ENCODE measurements around the gene RNASEH2C. TPM values are rescaled to one million over a fixed set of nuclear protein-coding genes. Genes with fewer than 3 reads are reported as not detected.

Gene RNASEH2C
- total RNA-seq (2022; extraction: Qiagen RNA extraction; ENCODE audit: low read depth) = 23.0 to 58.3 TPM (median 43.6 TPM) in 5 replicates

DNA sequence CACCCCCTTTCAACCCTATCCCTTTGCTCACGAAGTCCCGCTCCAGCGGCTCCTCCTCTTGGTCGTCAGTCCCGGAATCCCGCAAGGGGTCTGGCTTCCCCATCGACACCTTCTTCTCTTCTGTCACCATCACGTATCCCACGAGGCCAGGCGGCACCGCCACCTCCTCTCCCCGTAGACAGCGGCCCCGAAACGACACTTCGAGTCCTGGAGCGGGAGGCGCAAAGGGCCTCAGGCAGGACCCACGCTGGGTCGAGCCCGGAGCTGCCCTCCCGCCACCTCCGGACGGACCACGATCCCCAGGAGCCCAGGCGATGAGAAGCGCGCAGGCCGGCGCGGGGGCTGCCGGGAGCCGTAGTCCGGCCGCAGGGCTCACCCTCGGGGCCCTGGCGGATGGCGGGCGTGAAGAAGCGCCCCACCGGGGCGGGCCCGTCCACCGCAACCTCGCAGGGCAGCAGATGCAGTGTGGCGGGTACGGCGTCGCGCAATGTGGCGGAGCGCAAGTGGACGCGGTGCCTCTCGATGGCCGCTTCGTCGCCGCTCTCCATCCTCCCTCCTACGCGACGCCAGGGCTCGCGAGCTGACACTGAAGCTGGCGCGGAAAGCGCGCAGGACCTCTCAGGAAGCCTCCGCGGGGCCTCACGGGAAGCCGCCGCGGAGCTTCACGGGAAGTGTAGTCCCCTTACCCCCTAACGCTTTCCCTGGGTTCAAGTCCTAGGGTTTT is at the start of gene RNASEH2C:
RNASEH2C (minus strand) TSS at position 588 of the 724 bp plus-strand sequence; CDS start at position 548, 40 bp downstream.

DNA sequence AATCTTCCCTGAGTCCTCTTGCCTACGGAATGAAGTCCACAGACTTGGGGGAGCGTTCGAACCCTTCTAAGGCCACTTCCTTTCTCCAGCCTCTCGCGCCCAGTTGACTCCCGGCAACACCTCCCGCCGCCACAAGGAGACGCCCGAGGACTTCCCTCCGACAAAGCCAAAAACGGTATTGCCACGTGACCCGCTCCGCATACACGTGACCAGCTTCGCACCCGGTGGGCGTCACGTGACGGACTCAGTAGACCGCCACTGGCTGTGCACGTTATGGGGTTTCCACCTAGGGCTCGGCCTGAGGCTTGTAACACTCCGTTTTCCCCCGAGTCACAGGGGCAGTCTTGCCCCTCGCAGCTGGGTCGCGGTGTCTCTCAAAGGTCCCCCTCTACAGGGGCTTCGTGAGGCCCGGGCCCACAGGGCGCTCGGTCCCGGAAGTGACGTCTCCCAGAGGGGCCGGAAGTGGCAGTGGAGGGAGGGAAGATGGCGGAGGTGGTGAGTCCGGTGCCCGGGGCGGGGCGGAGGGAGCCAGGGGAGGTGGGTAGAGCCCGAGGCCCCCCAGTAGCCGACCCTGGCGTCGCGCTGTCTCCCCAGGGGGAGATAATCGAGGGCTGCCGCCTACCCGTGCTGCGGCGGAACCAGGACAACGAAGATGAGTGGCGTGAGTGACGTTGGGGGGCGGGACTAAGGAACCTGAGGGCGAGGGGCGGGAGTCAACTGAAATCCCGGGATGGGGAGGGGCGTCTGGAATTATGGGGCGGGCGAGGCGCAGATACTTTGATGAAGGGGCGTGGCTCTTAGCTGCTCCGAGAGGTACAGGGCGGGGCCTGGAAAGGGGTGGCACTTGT is 8.6 kb downstream of the RNASEH2C start, which contains the start of gene KAT5:
KAT5 (plus strand) TSS at position 468 of the 848 bp plus-strand sequence; CDS start at position 484, 16 bp downstream.

Other genes with a start within 250 kb of the RNASEH2C start
- gene MALAT1, start 221.8 kb downstream of the RNASEH2C start, total RNA-seq (2022; extraction: Qiagen RNA extraction; ENCODE audit: low read depth) = 34.8 to 90.0 TPM (median 83.9 TPM) in 5 replicates
- gene SCYL1, start 195.7 kb downstream of the RNASEH2C start, total RNA-seq (2022; extraction: Qiagen RNA extraction; ENCODE audit: low read depth) = 35.8 to 64.9 TPM (median 61.7 TPM) in 5 replicates
- 67.5 to 157 TPM (median 130 TPM) in 5 replicates for gene LTBP3, start 162.4 kb downstream of the RNASEH2C start, total RNA-seq (2022; extraction: Qiagen RNA extraction; ENCODE audit: low read depth)
- 60.7 to 80.8 TPM (median 71.8 TPM) in 5 replicates for gene ZNRD2, start 150.3 kb downstream of the RNASEH2C start, total RNA-seq (2022; extraction: Qiagen RNA extraction; ENCODE audit: low read depth)
- gene FAM89B, start 148.3 kb downstream of the RNASEH2C start, total RNA-seq (2022; extraction: Qiagen RNA extraction; ENCODE audit: low read depth) = 20.9 to 62.5 TPM (median 57.0 TPM) in 5 replicates
- gene EHBP1L1, start 144.7 kb downstream of the RNASEH2C start, total RNA-seq (2022; extraction: Qiagen RNA extraction; ENCODE audit: low read depth) = 25.8 to 50.8 TPM (median 45.7 TPM) in 5 replicates
- 0.22 to 2.3 TPM (median 0.94 TPM) in 4 of 5 replicates, not detected in the other for gene KCNK7, start 125.0 kb downstream of the RNASEH2C start, total RNA-seq (2022; extraction: Qiagen RNA extraction; ENCODE audit: low read depth)
- 25.9 to 57.4 TPM (median 50.9 TPM) in 5 replicates for gene MAP3K11, start 106.6 kb downstream of the RNASEH2C start, total RNA-seq (2022; extraction: Qiagen RNA extraction; ENCODE audit: low read depth)
- 19.9 to 40.4 TPM (median 37.0 TPM) in 5 replicates for gene PCNX3, start 105.0 kb downstream of the RNASEH2C start, total RNA-seq (2022; extraction: Qiagen RNA extraction; ENCODE audit: low read depth)
- 7.6 to 22.6 TPM (median 19.8 TPM) in 5 replicates for gene SIPA1, start 82.7 kb downstream of the RNASEH2C start, total RNA-seq (2022; extraction: Qiagen RNA extraction; ENCODE audit: low read depth)
- gene RELA, start 57.9 kb downstream of the RNASEH2C start, total RNA-seq (2022; extraction: Qiagen RNA extraction; ENCODE audit: low read depth) = 54.3 to 80.3 TPM (median 76.8 TPM) in 5 replicates
- gene KAT5, start 8.5 kb downstream of the RNASEH2C start, total RNA-seq (2022; extraction: Qiagen RNA extraction; ENCODE audit: low read depth) = 35.6 to 53.4 TPM (median 50.5 TPM) in 5 replicates
- 6.0 to 13.9 TPM (median 11.2 TPM) in 5 replicates for gene AP5B1, start 60.2 kb upstream of the RNASEH2C start, total RNA-seq (2022; extraction: Qiagen RNA extraction; ENCODE audit: low read depth)
- 0.08 to 0.15 TPM (median 0.09 TPM) in 3 of 5 replicates, not detected in the others for gene OVOL1, start 66.3 kb upstream of the RNASEH2C start, total RNA-seq (2022; extraction: Qiagen RNA extraction; ENCODE audit: low read depth)
- not detected in 5 replicates for gene SNX32, start 113.2 kb upstream of the RNASEH2C start, total RNA-seq (2022; extraction: Qiagen RNA extraction; ENCODE audit: low read depth)
- gene CFL1, start 137.4 kb upstream of the RNASEH2C start, total RNA-seq (2022; extraction: Qiagen RNA extraction; ENCODE audit: low read depth) = 1,889 to 2,400 TPM (median 2,225 TPM) in 5 replicates
- 23.9 to 43.5 TPM (median 31.9 TPM) in 5 replicates for gene MUS81, start 139.6 kb upstream of the RNASEH2C start, total RNA-seq (2022; extraction: Qiagen RNA extraction; ENCODE audit: low read depth)
- 0.92 to 1.8 TPM (median 1.4 TPM) in 5 replicates for gene EFEMP2, start 152.0 kb upstream of the RNASEH2C start, total RNA-seq (2022; extraction: Qiagen RNA extraction; ENCODE audit: low read depth)
- gene CTSW, start 159.0 kb upstream of the RNASEH2C start, total RNA-seq (2022; extraction: Qiagen RNA extraction; ENCODE audit: low read depth) = 0.20 TPM in 1 of 5 replicates, not detected in the others
- 62.6 to 93.4 TPM (median 84.9 TPM) in 5 replicates for gene FIBP, start 167.7 kb upstream of the RNASEH2C start, total RNA-seq (2022; extraction: Qiagen RNA extraction; ENCODE audit: low read depth)
- 20.0 to 52.5 TPM (median 49.0 TPM) in 5 replicates for gene CCDC85B, start 169.9 kb upstream of the RNASEH2C start, total RNA-seq (2022; extraction: Qiagen RNA extraction; ENCODE audit: low read depth)
- gene FOSL1, start 179.6 kb upstream of the RNASEH2C start, total RNA-seq (2022; extraction: Qiagen RNA extraction; ENCODE audit: low read depth) = 132 to 214 TPM (median 155 TPM) in 5 replicates
- 27.1 to 54.3 TPM (median 50.1 TPM) in 5 replicates for gene C11orf68, start 198.3 kb upstream of the RNASEH2C start, total RNA-seq (2022; extraction: Qiagen RNA extraction; ENCODE audit: low read depth)
- 158 to 325 TPM (median 225 TPM) in 5 replicates for gene DRAP1, start 198.6 kb upstream of the RNASEH2C start, total RNA-seq (2022; extraction: Qiagen RNA extraction; ENCODE audit: low read depth)
- not detected in 5 replicates for gene TSGA10IP, start 224.7 kb upstream of the RNASEH2C start, total RNA-seq (2022; extraction: Qiagen RNA extraction; ENCODE audit: low read depth)
- gene SART1, start 240.9 kb upstream of the RNASEH2C start, total RNA-seq (2022; extraction: Qiagen RNA extraction; ENCODE audit: low read depth) = 43.2 to 70.5 TPM (median 61.2 TPM) in 5 replicates

Data from A549 treated with ZK216348 at 1 μM for 4 hours (cell line).